ENCODE measurements around the gene PLEKHH3. TPM values are rescaled to one million over a fixed set of nuclear protein-coding genes. Genes with fewer than 3 reads are reported as not detected.

The PLEKHH3 gene
- total and polyA plus RNA-seq, 10 of the 15 experiments (the other 5 are each of a cell fraction or from before 2014, with no cell fraction given), result 0.31 to 38.0 (median 11.0) TPM

GRCh38 chr17:42655528-42655927, 21.3 kb downstream of the PLEKHH3 start (continued):
- TF ChIP-seq HSF1 (IDR thresholded peaks at IDR 0.05; ENCODE audit: low read depth, low read length) (no peak), ETV6 (conservative IDR thresholded peaks at IDR 0.05 in 1 of 2, IDR thresholded peaks at IDR 0.05 in 1 of 2; ENCODE audit: borderline replicate concordance in 1 of 2, low read depth in 1 of 2) (no peak)

GRCh38 chr17:42653179-42654124, 23.3 kb downstream of the PLEKHH3 start:
- no peak for FAIRE-seq
- peak overlapping the region; percentile 75 for H3K4me2 ChIP-seq (ENCODE audit: control insufficient read depth, insufficient read depth)
- H3K9ac ChIP-seq (ENCODE audit: control insufficient read depth, insufficient read depth, low read length), result no peak overlapping the region

More at GRCh38 chr17:42653179-42654124, 23.3 kb downstream of the PLEKHH3 start:
- no peaks in the 10 kb centered on the region for H3K27me3 ChIP-seq (replicated peaks in 1 of 2; ENCODE audit: control insufficient read depth in 2 of 2, insufficient read depth in 2 of 2, low read length in 1 of 2)
- no peak for ATAC-seq
- no peaks in the 10 kb centered on the region for H3K9me3 ChIP-seq (replicated peaks; ENCODE audit: control insufficient read depth, insufficient read depth, low read length)
- ChIA-PET POLR2A (no interaction called here), RAD21 (ENCODE audit: unreplicated experiment) (interaction anchor here (2.9 kb wide), 1 partner anchor 35 kb away, joined by 21 read pairs; no protein-coding TSS in a partner anchor), SMC1A (ENCODE audit: uncharacterized antibody, unreplicated experiment) (no interaction called here), CTCF (interaction anchor here (0.5 to 1.0 kb wide), 2 partner anchors 49 to 109 kb away, joined by 3 to 4 read pairs; no protein-coding TSS in a partner anchor)
- peaks cover 20% of the 10 kb centered on the region for H3K4me1 ChIP-seq (ENCODE audit: control insufficient read depth, insufficient read depth, low read length)
- H3K27ac ChIP-seq (ENCODE audit: control insufficient read depth, insufficient read depth), result no peak overlapping the region
- no peak overlapping the region for H3K4me3 ChIP-seq
- WGBS (ENCODE audit: insufficient coverage, insufficient replicate concordance, low lambda C conversion rate, missing lambda C conversion rate), result 44% methylated on average over 42 of the region's 42 CpGs
- intact Hi-C loops (cut with micrococcal nuclease; ENCODE audit: unreplicated experiment) (no loop called here), in situ Hi-C loops (cut with MboI) (no loop called here)
- TF ChIP-seq RELA (IDR thresholded peaks at IDR 0.05; ENCODE audit: borderline replicate concordance, partially characterized antibody) (no peak), CBX5 (IDR thresholded peaks at IDR 0.05; ENCODE audit: low read depth) (no peak)
- DNase-seq (ENCODE audit: low read depth, low spot score), result no peak
- no peaks in the 10 kb centered on the region for H3K79me2 ChIP-seq (ENCODE audit: control insufficient read depth, insufficient read depth, low read length)
- H4K20me1 ChIP-seq (ENCODE audit: control insufficient read depth, insufficient read depth), result no peaks in the 10 kb centered on the region
- peak overlapping the region; percentile 4 for H2AFZ ChIP-seq (ENCODE audit: control insufficient read depth, low read depth, low read length)
- H3K36me3 ChIP-seq (ENCODE audit: control insufficient read depth in 2 of 2, insufficient read depth in 2 of 2, low read length in 1 of 2), result no peaks in the 10 kb centered on the region
- no TSS peak for BruUV-seq (replicated peaks)
